ENCODE measurements around the gene WBP1L.
"Not testable (repeated sequence)": the region's sequence is repeated elsewhere in the genome, so short reads cannot be mapped to it uniquely, and the experiment has no call there.

The WBP1L gene

DNA sequence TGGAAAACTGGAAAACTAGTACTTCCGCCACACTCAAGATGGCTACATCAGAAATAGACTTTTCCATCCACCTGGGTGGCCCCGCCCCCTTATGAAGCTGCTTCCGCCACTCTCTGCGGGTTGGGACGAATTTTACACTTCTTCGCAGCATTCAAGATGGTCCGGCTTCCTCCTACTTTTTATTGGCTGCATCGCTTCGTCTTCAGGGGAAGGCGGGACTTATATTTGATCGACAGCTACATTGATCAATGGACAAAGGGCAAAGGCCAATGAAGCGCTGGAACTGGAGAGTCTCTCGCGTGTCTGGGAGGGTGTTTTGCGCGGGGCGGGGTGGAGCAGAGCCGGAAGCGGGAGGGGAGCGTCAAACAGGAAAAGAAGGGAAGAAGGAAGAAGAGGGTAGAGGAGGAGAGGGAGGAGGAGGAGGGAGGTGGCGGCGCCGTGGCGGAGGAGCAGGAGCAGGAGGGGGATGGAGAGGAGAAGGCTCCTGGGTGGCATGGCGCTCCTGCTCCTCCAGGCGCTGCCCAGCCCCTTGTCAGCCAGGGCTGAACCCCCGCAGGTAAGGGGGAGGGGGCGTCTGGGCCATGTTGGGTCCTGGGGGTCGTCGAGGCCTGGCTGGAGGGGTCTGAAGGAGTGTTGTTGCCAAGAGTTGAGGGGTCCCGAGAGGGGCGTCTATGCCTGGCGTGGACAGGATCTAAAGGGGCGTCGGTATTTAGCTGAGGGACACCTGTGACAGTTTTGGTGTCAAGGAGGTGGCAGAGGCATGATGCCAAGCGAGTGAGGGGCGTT, at the start of gene WBP1L:
WBP1L (plus strand) TSS at position 361 of the 786 bp plus-strand sequence; CDS start at position 467, 106 bp downstream.
- DNase-seq = peak; percentile 67 to 99 (median 95)

DNA sequence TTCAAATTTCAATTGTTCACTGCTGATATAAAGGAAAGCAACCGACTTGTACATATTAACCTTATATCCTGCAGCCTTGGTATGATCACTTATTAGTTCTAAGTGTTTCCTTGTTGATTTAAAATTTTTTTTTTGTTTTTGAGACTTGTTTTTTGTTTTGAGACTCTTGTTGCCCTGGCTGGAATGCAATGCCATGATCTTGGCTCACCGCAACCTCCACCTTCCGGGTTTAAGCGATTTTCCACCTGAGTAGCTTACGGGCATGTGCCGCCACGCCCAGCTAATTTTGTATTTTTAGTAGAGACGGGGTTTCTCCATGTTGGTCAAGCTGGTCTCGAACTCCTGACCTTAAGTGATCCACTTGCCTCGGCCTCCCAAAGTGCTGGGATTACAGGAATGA, 48.3 kb upstream of the WBP1L start:
- DNase-seq = not testable (repeated sequence)

DNA sequence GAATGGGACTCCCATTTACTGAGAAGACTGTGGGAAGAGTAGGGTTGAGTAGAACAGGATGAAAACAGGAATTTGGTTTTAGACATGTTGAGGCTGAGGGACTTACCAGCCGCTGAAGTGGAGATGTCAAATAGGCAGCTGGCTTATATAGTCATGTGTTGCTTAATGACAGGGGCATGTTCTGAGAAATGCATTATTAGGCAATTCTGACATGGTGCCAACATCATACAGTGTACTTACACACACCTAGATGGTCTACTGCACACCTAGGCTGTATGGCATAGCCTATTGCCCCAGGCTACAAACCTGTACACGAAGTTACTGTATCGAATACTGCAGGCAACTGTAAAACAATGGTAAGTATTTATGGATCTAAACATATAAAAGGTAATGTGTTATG, 47.0 kb upstream of the WBP1L start:
- DNase-seq = no peak

DNA sequence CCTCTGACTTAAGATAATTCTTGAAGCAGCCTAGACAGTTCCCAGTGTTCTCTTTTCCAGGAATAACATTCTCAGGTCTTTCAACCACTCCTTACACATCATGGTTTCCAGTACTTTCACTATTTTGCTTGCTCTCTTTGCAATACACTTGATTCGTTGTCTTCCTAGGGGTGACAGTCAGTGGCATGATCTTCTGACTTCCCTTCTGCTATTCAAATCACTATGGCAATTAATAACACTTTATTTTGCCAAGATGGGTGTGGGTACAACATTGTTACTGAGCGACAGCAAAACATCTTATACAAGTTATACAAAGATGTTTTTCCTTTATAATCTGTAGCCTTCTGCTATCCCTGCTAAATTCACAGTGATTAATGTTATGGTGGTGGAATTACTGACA, 44.9 kb upstream of the WBP1L start:
- no peak for DNase-seq

DNA sequence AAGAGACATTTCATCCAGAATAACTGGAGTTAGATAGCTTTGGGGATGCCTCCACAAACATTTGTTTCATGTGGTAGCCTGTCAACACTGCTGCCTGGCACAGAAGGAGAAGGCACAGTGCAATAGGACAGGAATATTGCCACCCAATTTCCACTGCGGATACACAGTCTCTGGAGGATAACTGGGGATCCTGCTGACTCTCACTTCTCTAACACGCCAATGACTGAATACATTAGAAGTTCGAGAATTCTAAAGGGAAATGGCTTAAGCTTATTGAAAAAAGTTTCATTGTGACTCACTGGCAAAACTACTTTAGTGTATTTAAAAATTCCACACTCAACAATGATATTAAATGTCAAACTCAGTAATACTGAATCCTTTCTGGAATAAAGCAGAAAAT, 42.5 kb upstream of the WBP1L start:
- DNase-seq = no peak

DNA sequence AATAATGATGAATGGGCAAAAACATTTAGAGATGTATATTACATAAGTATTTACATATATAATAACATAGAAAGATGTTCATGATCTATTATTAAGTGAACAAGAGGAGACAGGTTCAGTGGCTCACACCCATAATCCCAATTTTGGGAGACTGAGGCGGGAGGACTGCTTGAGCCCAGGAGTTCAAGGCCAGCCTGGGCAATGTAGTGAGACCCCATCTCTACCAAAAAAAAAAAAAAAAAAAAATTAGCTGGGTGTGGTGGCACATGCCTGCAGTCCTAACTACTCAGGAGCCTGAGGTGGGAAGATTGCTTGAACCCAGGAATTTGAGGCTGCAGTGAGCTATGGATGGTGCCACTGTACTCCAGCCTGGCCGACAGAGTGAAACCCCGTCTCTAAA, 42.0 kb upstream of the WBP1L start:
- no peak for DNase-seq

DNA sequence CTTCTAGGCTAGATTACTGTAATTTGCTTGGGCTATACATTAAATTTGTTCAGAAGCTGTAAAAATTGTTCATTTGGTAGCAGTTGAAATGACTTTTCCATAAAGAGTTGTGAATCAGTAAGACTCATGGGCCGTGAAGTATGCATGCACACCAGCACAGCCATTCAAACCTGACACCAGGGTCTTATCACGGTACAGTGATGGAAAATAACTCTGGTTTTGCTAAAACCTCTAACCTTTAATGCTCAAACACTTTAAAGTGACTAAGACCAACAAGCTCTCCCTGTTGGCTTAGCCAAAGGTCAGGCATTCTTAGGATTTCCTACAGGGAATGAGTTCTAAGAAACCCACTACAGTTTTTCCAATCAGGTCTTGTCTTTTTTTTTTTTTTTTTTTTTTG, 41.0 kb upstream of the WBP1L start:
- no peak for DNase-seq

DNA sequence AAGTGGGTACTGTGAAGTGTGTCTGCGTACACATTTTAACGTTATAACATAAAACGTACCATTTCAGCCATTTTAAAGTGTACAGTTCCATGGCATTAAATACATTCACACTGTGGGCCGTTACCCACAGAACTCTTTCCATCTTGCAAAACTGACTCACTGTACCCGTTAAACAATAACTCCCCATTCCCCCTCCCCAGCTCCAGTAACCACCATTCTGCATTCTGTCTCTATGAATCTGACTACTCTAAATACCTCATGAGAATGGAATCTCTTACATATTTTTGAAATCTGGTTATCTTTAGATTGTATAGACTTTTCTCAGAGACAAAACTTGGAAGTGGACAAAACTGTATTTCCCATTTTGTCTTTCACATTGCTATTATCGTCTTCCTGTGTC, 38.8 kb upstream of the WBP1L start:
- DNase-seq = no peak

DNA sequence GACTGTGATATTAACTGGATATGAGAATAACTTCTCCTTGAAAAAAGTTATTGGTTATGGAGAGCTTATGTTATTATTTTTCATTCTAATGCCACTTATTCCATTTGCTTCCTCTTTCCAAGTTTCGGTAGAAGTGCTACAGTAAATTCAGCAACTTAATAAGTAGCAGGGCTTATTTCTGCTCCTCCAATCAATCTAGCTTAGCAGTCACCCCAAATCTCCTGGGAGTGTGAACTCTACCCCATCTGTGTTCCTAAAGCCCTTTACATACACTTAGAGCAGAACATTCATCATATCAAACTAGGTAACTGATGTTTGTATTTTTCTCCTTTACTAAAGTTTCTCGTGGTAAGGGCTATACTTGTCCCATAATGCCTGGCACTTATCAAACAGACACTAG, 38.2 kb upstream of the WBP1L start:
- no peak for DNase-seq

DNA sequence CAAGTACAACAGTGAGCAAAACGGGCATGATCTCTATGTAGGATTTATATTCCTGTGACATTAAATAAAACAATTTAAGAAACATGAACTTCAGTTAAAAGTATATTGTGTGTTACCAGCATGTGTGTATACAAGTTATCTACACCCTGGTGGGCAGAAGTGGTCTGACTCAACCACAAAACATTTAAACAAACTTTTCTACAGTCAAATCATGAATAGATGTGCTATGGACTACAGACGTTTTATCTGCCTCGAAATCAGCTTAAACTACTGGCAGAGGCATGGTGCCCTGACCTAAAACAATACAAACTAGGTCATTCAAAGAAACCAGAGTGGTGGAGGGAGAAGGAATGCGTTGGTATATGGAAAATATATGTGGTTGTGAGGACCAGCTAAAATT, 33.1 kb upstream of the WBP1L start:
- no peak for DNase-seq

DNA sequence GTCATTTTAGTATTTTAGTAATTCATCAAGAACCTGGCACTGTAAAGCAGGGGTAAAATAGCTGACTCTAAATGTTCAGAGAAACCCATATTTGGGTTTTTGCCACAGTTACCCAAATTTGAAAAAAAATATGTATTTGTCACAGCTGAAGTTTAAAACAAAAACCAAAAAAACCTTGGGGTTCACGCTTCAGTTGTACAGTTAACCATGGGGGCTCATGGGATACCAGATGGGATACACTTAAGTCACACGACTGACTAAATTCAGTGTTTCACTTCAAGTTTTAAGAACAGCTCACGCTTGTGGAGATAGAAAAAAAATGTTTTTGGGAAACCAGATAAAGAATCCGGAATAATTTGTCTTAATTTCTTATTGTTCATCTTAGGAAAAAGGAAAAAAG, 31.7 kb upstream of the WBP1L start:
- no peak for DNase-seq

DNA sequence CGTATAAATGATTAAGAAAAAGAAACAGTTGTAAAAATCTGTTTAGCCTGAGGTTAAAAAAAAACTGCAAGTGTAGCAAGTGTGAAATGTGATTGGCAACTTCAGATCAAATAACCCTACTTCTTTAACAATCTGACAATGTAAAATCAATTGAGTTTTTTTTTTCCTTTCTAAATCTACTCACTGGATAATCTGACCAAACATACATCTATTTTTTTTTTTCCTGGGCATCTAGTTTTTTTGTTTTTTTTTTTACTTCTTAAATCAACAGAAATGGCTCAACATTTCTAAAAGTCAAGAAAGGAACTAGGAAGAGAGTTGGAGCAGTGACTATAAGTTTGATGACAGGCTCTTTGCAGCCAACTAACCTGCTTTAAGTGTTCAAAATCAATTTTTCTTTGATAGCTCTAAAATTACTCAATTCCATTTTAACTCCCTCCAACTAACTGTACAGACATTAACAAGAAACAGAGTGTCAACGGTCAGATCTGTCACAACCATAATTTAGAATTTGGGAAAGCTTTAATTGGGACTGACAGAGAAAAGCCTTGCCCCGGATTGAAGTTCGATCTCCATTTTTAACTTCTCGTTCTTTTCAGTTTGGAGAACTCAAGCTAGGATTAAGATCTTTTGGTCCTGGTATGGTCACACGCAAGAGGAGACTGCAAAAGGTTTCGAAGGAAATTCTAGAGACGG, 30.8 kb upstream of the WBP1L start:
- DNase-seq = no peak

DNA sequence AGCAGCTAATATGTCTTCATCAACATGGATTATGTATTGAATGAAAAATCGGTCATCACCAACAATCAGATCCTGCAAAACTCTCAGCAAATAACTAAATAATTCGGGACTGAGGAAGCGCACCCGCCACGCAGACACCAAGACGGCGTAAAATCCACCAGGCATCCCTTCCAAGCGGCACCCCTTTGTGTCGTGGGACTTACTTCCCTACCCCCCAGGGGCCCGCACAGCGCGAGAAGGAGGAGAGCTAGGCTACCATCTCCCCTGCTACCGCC, 30.3 kb upstream of the WBP1L start:
- peak in 2 of 14 donors; percentile 53 to 79 for DNase-seq

DNA sequence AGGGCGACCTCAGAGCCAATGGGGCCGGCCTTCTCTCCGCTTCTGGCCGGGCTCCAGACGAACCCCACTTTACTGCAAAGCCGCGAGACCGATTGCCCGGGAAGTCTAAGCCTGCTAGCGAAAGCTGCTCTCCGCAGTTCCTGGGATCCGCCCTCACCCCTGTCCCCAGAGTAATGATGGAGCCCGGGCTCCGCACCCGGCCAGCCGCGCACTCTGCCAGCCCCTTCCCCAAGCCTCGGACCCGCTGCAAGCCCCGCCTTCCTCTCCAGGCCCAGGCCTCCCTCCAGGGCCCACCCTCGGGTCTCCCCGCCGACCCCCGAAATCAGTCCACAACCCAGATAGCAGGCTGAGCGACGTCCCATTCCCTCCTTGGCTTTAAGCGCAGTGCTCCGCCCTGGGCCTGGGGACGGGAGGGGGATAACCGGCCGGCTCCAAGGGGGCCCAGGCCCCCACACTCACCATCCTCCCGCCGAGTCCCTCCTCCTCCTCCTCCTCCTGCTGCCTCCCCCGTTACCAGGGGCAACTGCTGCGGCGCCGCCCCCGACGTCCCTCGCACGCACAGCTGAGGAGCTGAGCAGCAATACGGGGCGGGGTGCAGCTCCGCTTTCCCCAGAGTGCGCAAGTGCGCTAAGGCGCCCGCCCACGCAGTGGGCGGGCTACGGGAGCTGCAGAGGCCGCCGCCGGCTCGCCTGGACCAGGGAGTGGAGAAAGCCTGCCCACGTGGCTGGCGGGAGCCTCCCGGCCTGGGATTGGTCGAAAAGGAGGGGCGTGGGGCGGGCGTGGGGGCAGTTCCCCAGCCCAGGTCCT, 29.7 kb upstream of the WBP1L start, which contains the start of gene ARL3:
ARL3 (minus strand) TSS at position 584 of the 807 bp plus-strand sequence; CDS start at position 462, 122 bp downstream.
- DNase-seq = peak; percentile 82 to 99 (median 96)

DNA sequence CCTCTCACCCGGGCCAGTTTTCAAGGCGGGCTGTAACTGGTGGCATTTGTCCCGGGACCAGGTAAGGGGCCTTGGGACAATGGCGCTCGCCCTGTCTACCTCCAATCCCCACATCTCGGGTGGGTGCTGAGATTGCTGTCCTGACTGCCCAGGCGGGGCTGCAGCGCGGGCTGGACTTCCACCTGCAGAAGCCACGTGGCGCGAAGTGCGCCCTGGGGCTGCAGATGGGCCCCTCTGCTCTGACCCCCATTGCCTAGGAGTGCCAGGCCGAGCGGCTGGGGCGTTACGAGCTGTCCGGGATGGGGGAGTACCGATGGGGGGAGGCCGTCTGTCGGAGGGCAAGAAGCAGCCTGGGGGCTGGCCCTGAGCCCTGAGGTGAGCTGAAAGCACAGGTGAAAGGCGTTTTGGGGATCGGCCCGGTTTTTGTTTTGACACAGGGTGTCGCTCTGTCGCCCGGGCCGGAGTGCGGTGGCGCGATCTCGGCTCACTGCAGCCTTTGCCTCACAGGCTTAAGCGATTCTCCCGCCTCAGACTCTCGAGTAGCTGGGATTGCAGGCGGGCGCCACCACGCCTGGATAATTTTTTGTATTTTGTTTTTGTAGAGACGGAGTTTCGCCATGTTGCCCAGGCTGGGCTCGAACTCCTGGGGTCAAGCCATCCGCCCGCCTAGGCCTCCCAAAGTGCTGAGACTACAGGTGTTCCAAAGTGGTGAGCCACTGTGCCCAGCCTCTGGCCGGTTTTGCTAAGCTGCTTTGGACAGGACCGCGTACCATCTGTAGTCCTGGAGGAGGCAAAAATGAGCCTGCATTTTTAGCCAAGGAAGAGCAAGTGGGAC, 28.9 kb upstream of the WBP1L start, which contains the start of gene SFXN2:
SFXN2 (plus strand) TSS at position 16 of the 835 bp plus-strand sequence. CDS start 12,001 bp downstream, outside the sequence.
- DNase-seq = peak in 4 of 14 donors; percentile 31 to 82 (median 54)

DNA sequence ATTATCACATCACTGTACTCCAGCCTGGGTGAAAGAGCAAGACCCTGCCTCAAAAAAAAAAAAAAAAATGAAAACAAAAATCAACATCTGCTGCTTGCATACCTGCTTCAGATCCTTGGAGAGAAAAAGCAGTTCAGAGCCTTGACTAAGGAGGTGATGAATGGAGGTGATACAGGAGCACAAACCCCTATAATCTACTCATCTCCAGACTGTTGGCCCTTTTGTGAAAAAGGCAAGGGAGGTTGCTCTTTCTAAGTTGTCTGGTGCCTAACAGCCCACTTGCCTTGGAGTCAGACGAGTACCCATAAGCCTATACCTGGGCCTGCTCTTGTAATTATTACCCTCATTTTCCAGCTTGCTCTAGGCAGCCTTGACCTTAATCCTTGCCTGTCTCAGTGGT, 27.9 kb upstream of the WBP1L start:
- no peak for DNase-seq

DNA sequence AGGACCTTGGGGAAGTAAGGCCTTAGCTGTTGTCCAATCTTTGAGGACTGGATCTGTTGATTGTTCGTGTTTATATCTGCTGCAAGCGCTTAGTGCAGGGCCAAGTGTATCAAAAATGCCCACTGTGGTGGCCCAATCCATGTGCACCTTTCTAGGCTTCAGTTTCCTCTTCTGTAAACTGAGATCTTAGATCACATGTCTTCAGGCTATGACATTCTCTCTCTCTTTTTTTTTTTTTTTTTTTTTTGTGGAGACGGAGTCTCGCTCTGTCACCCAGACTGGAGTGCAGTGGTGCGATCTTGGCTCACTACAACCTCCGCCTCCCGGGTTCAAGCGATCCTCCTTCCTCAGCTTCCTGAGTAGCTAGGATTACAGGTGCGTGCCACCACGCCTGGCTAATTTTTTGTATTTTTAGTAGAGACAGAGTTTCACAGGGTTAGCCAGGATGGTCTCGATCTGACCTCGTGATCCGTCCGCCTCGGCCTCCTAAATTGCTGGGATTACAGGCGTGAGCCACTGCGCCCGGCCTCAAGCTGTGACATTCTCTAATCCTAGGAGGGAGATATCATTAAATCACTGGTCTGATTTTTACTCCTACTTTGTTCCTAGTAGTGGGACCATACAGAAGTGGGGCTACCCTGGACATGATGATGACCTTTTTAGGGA, 26.7 kb upstream of the WBP1L start:
- DNase-seq = not testable (repeated sequence)

DNA sequence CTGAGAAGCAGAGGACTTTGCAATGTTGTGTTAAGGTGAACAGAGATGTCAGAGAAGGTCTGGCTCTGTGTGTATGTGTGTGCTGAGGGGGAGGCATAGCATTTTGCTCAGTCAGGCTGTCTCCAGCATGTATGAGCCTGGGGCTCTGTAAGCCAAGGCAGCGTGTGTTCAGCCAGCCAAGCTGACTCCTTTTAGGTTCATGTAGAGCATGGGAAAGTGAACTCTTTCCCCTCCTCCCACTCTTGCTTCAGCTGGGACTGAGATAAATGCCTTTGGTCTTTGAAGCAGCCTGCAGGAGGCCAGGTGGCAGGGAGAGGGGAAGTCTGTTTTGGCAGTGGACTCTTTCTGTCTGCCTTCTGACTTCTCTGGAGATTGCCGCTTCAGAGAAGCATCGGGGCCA, 25.5 kb upstream of the WBP1L start:
- DNase-seq = no peak

DNA sequence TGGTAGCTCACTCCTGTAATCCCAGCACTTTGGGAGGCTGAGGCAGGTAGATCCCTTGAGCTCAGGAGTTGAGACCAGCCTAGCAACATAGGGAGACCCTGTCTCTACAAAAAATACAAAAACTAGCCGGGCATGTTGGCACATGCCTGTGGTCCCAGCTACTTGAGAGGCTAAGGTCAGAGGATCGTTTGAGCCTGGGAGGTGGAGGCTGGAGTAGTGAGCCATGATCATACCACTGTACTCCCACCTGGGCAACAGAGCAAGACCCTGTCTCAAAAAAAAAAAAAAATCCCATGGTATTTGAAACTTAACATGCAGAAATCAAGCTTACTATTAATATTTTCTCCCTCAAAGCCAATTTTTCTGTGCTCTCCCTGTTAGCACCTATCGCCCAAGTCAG, 23.4 kb upstream of the WBP1L start:
- no peak for DNase-seq

DNA sequence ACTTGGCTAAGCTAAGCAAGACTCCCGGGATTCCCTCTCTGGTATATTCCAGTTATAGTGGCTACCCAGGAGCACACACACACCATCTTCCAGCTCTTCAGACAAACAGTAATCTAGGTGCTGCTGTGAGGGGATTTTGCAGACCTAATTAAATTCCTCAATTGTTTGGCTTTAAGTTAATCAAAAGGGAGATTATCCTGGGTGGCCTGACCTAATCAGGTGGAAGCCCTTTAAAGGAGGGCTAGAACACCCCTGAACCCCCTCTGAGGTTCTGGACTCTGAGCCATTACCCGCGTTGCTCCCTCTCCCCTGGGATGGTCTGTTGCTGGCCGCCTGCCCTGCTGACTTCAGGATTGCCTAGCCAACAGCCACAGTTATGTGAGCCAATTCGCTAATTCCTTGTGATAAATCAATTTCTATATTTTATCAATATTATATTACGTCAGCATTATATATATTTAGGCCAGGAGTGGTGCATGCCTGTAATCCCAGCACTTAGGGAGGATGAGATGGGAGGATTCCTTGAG, 22.9 kb upstream of the WBP1L start:
- no peak for DNase-seq

DNA sequence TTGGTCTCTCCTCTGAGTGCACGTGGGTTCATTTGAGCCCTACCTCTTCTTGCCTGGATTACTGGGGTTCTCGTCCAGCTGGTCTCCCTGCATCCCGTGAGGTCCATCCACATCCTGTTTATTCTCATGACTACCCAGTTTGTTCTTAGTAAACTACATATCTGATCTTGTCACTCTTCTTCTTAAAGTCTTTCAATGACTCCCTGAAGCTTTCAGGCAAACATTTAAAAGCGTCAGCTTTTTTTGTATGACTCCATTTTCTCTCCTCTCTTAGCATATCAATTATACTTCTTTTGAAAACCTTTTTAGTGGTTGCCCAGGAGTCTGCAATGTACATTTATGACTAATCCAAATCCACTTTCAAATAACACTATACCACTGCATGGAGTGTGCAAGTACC, 21.8 kb upstream of the WBP1L start:
- DNase-seq = no peak

Data from C1 segment of cervical spinal cord (tissue), 14 donors.